DMS79 treated with DMSO at 0.1 percent for 48 hours (cell line): Measurements from ENCODE around the gene GALR3.

Source experiments
- DNase-seq: peaks from one replicate; lab custom pipeline; 2025; lab: John Stamatoyannopoulos, UW

GALR3 gene

DNA sequence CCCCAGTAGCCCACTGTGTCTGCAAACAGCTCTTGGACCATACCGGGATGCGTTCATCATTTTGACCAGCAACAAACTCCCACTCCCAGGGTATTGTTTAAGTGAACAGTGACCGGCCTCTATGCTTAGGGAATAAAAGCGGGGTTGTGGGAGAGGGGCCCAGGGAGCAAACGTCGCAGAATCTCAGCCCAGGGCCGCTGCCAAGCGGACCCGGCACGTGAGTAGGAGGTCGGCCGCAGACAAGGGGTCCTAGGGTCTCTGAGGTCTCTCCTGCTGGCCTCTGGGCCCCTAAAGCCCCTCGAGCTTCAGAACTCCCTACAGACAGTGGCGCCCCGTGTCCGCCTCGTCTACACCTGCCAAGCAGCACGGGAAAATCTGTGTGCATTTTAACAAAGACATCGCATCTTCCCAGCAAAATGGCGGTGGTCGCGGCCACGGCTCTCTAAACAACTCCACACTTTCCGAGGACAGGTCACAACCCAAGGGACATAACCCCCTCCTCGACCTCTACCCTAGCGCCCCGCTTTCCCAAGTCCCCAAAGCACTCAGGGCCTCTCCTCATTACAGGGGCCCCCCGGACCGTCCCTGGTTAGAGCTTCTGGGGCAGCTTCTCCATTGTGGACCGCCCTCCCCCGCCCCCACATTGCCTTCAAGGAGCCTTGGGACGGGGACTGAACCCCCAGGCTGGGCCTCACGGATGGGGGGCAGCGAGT is 19.4 kb upstream of the GALR3 start:
- no peak for DNase-seq

- DNase-seq: no peak
Observed at GRCh38 chr22:37804352-37804880, 18.8 kb upstream of the GALR3 start.

DNA sequence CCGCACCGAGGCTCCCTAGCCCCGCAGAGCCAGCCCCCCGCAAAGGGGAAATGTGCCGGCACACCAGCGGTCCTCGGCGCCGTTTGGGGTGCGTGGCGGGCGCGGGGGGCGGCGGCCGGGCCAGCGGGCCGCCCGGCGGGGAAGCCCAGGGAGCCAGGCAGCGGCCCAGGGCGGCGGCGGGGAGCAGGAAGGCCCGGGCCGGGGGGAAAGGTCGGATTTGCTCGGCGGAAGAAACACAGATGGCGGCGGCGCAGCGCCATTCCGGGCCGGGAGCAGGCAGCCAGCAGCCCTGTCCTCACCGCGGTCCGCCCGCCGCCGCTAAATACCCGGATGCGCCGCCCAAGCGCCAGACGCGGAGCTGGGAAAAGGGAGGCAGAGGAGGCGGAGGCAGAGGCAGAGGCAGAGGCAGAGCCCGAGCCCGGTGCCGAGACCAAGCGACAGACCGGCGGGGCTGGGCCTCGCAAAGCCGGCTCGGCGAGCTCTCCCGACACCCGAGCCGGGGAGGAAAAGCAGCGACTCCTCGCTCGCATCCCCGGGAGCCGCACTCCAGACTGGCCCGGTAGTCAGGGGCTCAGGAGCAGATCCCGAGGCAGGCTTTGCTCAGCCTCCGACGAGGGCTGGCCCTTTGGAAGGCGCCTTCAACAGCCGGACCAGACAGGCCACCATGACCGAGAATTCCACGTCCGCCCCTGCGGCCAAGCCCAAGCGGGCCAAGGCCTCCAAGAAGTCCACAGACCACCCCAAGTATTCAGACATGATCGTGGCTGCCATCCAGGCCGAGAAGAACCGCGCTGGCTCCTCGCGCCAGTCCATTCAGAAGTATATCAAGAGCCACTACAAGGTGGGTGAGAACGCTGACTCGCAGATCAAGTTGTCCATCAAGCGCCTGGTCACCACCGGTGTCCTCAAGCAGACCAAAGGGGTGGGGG is 18.0 kb upstream of the GALR3 start:
- peak; percentile 41 for DNase-seq

GRCh38 chr22:37805810-37806277 is 17.3 kb upstream of the GALR3 start:
- DNase-seq: no peak

GRCh38 chr22:37806409-37807333 is 16.5 kb upstream of the GALR3 start:
- DNase-seq: no peak

- DNase-seq: peak; percentile 62
Observed at GRCh38 chr22:37807410-37808293, 15.5 kb upstream of the GALR3 start, which contains the start of gene GCAT. GCAT (plus strand) TSS chr22:37807934; CDS start chr22:37807968, 34 bp downstream.

- no peak for DNase-seq
Observed at GRCh38 chr22:37808294-37808657, 14.9 kb upstream of the GALR3 start.

- no peak for DNase-seq
Observed at GRCh38 chr22:37809672-37810333, 13.4 kb upstream of the GALR3 start.

GRCh38 chr22:37811867-37812266 is 11.3 kb upstream of the GALR3 start:
- no peak for DNase-seq

GRCh38 chr22:37812869-37813678 is 10.1 kb upstream of the GALR3 start:
- no peak for DNase-seq

- DNase-seq: no peak
Observed at GRCh38 chr22:37815593-37815992, 7.6 kb upstream of the GALR3 start.

DNA sequence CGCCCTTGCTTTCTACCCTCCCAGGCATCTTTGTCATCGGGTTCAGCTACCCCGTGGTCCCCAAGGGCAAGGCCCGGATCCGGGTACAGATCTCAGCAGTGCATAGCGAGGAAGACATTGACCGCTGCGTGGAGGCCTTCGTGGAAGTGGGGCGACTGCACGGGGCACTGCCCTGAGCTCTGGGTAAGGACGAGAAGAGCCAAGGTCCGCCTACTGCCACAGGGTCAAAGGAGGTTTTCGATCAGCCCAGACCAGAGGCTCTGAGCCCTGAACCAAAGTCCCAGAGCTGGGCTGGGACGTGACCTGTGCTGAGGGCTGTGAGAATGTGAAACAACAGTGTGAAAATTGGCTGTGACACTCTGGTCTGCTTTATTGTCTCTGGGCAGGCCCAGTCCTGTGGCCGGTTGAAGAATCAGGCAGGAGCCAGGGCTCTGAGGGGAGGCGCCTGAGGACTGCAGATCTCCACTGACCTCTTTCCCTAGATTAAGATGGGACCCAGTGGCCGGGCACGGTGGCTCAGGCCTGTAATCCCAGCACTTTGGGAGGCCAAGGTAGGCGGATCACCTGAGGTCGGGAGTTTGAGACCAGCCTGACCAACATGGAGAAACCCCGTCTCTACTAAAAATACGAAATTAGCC is 6.5 kb upstream of the GALR3 start:
- no peak for DNase-seq

DNA sequence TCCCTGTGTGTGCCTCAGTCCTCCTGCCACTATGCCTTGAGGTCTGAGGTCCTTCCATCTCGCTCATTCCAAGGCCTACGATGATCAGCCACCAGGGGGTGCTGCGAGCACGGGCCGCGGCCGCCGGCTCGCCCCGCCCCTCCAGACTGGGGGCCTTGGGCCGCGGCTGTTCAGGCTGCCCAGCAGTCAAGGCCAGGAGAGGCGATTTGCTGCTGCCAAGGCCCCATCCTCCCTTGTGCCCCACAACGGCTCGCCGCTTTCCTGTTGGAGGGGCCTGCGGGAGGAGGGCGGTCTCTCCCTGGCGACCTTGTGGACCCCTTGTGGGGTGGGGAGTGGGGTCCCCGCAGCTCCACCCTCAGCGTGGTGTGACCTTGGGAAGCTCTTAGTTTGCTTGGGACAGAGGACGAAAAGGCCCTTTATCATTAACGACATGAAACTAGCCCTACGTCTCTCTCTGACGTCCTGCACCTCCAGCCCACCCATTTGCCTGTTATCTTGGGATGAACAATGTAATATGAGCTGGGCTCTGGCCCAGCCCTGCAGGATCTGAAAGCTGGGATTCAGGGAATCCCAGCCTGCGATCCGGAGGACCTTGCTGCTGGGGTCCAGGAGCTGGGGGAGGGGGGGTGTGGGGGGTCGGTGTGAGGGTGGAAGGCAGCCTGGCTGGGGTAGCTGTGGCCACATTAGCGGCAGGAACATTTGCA is 5.3 kb upstream of the GALR3 start:
- DNase-seq: peak; percentile 33

DNA sequence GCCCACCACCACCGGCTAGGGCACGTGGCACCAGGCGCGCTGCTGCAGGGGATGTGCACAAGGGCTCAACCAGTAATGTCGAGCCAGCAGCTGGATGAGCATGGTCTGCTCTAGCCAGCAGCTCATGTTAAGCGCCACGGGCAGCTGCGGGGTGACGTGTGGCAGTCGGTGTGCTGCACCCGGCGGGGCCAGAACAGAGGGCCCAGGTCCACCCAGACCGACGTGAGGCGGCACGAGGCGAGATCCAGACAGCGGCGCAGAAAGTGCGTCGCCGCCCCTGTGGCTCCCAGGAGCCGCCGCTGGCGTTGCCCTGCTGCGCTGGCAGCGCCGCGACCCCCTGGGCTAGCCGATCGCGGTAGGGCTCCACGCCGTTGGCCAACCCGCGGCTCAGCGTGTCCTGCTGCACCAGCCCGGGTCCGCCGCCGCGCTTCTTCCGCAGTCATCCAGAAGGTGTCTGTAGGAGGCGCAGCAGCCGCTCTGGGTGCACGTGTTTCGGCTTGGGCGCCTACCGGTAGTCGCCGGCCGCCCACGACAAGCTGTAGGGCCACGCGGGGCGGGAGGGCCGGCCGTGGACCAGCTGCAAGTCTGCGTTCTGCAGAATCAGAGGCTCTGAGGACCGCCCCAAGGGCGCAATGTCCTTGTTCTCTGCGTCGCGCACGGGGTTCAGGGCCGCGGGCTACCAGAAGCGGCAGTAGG is 4.6 kb upstream of the GALR3 start:
- DNase-seq: peak; percentile 9

- DNase-seq: no peak
Observed at GRCh38 chr22:37819105-37819433, 4.1 kb upstream of the GALR3 start.

- no peak for DNase-seq
Observed at GRCh38 chr22:37820350-37820749, 2.8 kb upstream of the GALR3 start.

GRCh38 chr22:37822079-37822833 is 926 bp upstream of the GALR3 start:
- no peak for DNase-seq
